Prostate gland (tissue), 2 donors: ENCODE results near the gene C9orf153. TPM values are rescaled to one million over a fixed set of nuclear protein-coding genes. Genes with fewer than 3 reads are reported as not detected.

ENCODE experiments used
- DNase-seq: peaks from one replicate; pipeline ENCODE4 v3.0.0-alpha.2; 2019; ENCODE audit warnings: low spot score
- H3K27ac ChIP-seq, 2 donors: fragments of 200-600 bp; sonication (generic); 2 replicates each; pipeline ENCODE4 v1.5.1; 2017 to 2019
- H3K27me3 ChIP-seq: fragments of 200-600 bp; sonication (generic); replicated peaks from 2 replicates; pipeline ENCODE4 v1.5.1; 2019; ENCODE audit not compliant: insufficient read depth
- H3K36me3 ChIP-seq, 2 donors: fragments of 200-600 bp; sonication (generic); 1 replicate in 1 of 2; 2 replicates in 1 of 2; pipeline versions ENCODE4 v1.5.1 to v1.8.1; 2017 to 2019
- H3K4me1 ChIP-seq: fragments of 200-600 bp; sonication (generic); replicated peaks from 2 replicates; pipeline ENCODE4 v1.5.1; 2019
- H3K4me3 ChIP-seq, 2 donors: fragments of 200-600 bp; sonication (generic); 2 replicates each; pipeline ENCODE4 v1.5.1; 2017 to 2019
- H3K9me3 ChIP-seq: fragments of 200-600 bp; sonication (generic); 2 replicates; pipeline ENCODE4 v1.5.1; 2017
- POLR2A ChIP-seq: fragments of 450-650 bp; IDR thresholded peaks from one replicate; pipeline ENCODE4 v1.6.1; 2016; ENCODE audit warnings: antibody characterized with exemption, mild to moderate bottlenecking
- POLR2AphosphoS5 ChIP-seq: sonication (generic); formaldehyde crosslinking; IDR thresholded peaks from one replicate; pipeline ENCODE4 v1.6.1; 2017; ENCODE audit warnings: antibody characterized with exemption
- WGBS: methylation state at CpG from one replicate; pipeline ENCODE4 v1.1.5; 2018; 5-methylcytosine and 5-hydroxymethylcytosine counted together
- intact Hi-C: fragments of 100-400 bp; cut with DNase I; formaldehyde crosslinking; loops from one replicate; pipeline ENCODE4 v1.14.2; 2022
- total RNA-seq, 2 donors: library from RNA; depleted of rRNA; stranded (reverse); fragments of >200 nt; gene quantifications; one replicate each; pipeline ENCODE4 v1.1.0, GENCODE V29; 2016
- TF ChIP-seq, protein P1 (sequence below), 4 experiments: fragments of 200-600 bp in 2 of 4; fragments of 450-650 bp in 2 of 4; sonication (generic) in 2 of 4; IDR thresholded peaks; 1 replicate in 3 of 4; 2 replicates in 1 of 4; pipeline ENCODE4 v1.5.1; 2016 to 2019; ENCODE audit warnings: antibody characterized with exemption in 4 of 4, mild to moderate bottlenecking in 2 of 4, moderate library complexity in 2 of 4

The C9orf153 gene
- total RNA-seq, 2 donors from 2014 or later, result 1.6 TPM; not detected in 1

DNA sequence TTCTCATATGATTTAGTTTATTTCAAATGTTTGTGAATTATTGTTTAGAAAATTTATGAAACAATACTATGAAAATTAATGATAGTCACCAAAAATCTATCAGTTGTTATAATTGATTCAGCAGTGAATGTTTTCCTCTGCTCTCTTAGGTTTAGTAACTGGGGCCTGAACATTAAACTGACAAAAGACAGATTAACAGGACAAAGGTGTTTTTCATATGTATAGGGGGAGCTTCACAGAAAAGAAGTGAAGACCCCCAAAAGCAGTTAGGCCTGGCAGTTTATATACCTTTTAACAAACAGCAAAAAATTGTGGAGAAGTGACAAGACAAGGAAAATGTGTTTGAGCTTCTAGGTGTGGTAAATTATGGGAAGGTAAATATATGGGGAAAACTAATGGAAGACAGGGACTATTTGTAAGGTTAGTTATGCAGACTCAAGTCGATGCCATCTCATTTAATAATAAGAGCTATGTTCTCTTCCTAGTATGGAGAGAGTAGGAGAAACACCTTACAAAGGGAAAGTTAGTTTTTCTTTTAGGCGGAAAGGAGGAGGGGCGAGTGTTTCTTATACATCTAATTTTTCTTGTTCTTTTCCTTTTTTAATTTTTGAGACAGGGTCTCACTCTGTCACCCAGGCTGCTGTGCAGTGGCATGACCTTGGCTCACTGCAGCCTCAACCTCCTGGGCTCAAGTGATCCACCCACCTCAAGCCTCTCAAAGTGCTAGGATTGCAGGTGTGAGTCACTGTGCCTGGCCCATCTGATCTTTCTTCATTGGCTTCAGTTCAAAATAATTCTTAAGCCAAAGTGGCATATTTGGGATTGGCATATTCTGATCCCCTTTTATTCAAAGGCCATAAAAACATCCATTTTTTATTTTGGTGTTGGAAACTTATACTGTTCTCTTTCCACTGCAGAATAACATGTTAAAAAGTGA, 77.8 kb downstream of the C9orf153 start:
- H3K27ac ChIP-seq, result no peak overlapping the region
- H3K27me3 ChIP-seq, result no peaks in the 10 kb centered on the region
- TF ChIP-seq, protein P1, sequence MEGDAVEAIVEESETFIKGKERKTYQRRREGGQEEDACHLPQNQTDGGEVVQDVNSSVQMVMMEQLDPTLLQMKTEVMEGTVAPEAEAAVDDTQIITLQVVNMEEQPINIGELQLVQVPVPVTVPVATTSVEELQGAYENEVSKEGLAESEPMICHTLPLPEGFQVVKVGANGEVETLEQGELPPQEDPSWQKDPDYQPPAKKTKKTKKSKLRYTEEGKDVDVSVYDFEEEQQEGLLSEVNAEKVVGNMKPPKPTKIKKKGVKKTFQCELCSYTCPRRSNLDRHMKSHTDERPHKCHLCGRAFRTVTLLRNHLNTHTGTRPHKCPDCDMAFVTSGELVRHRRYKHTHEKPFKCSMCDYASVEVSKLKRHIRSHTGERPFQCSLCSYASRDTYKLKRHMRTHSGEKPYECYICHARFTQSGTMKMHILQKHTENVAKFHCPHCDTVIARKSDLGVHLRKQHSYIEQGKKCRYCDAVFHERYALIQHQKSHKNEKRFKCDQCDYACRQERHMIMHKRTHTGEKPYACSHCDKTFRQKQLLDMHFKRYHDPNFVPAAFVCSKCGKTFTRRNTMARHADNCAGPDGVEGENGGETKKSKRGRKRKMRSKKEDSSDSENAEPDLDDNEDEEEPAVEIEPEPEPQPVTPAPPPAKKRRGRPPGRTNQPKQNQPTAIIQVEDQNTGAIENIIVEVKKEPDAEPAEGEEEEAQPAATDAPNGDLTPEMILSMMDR (IDR thresholded peaks at IDR 0.05), result no peak
- H3K9me3 ChIP-seq, result no peaks in the 10 kb centered on the region
- no peak for DNase-seq
- intact Hi-C loops, result no loop called here
- no peaks in the 10 kb centered on the region for H3K36me3 ChIP-seq
- WGBS, result 71% methylated on average over 3 of the region's 3 CpGs
- H3K4me1 ChIP-seq, result no peaks in the 10 kb centered on the region
- no peak overlapping the region for H3K4me3 ChIP-seq

DNA sequence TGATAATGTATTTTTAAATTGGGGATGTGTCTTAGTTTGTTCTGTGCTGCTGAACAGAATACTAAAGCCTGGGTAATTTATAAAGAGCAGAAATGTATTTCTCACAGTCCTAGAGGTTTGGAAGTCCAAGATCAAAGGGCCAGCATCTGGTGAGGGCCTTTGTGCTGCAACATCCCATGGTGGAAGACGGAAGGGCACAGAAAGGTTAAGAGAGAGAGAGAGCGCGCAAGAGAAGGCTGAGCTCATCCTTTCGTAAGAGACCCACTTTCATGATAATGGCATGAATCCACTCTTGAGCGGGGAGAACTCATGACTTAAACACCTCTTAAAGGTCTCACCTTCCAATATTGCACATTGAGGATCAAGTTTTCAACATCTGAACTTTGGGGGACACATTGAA, 81.0 kb downstream of the C9orf153 start:
- no peaks in the 10 kb centered on the region for H3K27me3 ChIP-seq
- intact Hi-C loops, result no loop called here
- no peaks in the 10 kb centered on the region for H3K9me3 ChIP-seq
- H3K36me3 ChIP-seq, result no peaks in the 10 kb centered on the region
- H3K4me3 ChIP-seq, result no peak overlapping the region
- no peak for DNase-seq
- H3K4me1 ChIP-seq, result no peaks in the 10 kb centered on the region
- TF ChIP-seq POLR2A, result no peak
- no peak for TF ChIP-seq POLR2AphosphoS5
- TF ChIP-seq, protein P1 (IDR thresholded peaks at IDR 0.05), result no peak
- no peak overlapping the region for H3K27ac ChIP-seq
- WGBS, result 90% methylated on average over 5 of the region's 5 CpGs

DNA sequence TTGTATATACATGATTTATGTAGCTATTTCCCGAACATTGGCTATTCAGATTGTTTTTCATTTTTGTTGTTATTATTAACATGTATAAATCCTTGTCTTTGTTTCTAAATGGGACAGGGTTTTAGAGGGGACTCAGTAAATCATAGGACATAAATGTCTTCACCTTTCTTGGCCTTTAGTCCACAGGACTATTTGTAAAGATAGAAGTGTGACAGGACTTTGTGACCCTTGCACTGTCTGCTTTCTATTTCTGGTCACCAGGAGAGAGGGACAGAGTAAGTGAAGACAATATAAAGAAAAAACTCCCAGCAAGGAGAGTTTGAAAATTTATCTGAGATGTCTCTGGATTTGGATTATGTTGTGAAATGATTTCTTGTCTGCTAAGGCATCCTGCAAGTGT, 81.5 kb downstream of the C9orf153 start:
- H3K27ac ChIP-seq, result no peak overlapping the region
- 31% methylated on average over 1 of the region's 1 CpG for WGBS
- H3K27me3 ChIP-seq, result no peaks in the 10 kb centered on the region
- DNase-seq, result no peak
- intact Hi-C loops, result no loop called here
- no peaks in the 10 kb centered on the region for H3K4me1 ChIP-seq
- H3K36me3 ChIP-seq, result no peaks in the 10 kb centered on the region
- H3K4me3 ChIP-seq, result no peak overlapping the region
- TF ChIP-seq, protein P1 (IDR thresholded peaks at IDR 0.05), result no peak
- TF ChIP-seq POLR2A (no peak), POLR2AphosphoS5 (no peak)
- no peaks in the 10 kb centered on the region for H3K9me3 ChIP-seq

DNA sequence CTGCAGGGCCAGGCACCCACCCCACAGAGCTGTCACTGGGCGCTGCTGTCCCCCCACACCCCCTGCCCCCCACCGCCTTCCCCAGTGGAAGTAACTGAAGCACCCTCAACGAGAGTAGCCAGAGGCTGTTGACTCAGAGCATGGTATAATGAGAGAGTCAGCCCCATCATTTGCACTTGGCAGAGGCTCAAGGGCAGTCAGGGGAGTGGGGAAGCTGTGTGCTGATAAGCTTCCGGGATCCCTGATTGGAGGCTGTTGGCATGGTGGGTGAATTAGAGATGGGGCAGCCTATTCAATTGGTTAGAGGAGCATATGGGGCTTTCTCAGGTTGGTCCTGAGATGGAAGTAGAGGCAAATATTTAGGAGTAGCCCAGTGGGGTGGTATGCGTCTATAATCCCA, 83.0 kb downstream of the C9orf153 start:
- H3K9me3 ChIP-seq, result no peaks in the 10 kb centered on the region
- no peaks in the 10 kb centered on the region for H3K36me3 ChIP-seq
- H3K27ac ChIP-seq, result no peak overlapping the region
- H3K27me3 ChIP-seq, result no peaks in the 10 kb centered on the region
- DNase-seq, result no peak
- H3K4me3 ChIP-seq, result no peak overlapping the region
- no peaks in the 10 kb centered on the region for H3K4me1 ChIP-seq
- TF ChIP-seq POLR2AphosphoS5, result no peak
- intact Hi-C loops, result no loop called here
- WGBS, result 41% methylated on average over 5 of the region's 5 CpGs

DNA sequence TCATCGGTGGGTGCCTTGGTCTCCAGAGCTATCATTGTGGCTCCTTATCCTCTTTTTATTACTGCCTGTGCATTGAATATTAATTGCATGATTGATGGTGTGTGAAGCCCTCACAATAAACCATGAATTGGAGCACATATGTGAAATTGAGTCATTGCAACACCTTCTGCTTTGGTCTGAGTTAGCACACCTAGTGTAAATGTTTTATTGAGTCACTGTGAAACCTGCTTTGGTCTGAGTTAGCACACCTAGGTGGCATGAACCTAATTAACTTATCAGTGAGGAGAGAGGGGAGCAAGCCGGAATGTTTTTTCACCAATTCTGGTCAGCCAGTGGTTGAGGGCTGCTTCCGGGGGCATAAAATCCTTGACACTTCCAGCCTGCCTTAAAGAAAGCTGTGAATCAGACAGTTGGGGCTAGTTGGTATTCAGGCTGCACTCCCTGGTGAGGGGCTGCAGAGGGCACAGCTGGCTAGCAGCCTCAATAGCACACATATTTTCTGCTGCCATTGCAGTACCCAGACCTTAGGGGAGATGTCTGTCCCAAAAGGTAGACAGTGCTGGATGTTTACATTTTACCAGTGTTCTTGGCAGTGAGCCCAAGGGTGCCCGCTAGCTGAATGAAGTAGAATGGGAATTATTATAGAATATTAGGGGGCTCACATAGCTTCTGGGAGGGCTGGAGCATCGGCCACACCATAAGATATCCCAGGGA, 83.6 kb downstream of the C9orf153 start:
- Histone ChIP-seq H3K27me3 (no peaks in the 10 kb centered on the region), H3K4me3 (no peak overlapping the region), H3K36me3 (no peaks in the 10 kb centered on the region), H3K9me3 (no peaks in the 10 kb centered on the region), H3K4me1 (no peaks in the 10 kb centered on the region), H3K27ac (no peak overlapping the region)
- TF ChIP-seq POLR2A, result no peak
- TF ChIP-seq, protein P1 (IDR thresholded peaks at IDR 0.05), result no peak
- no peak for TF ChIP-seq POLR2AphosphoS5
- WGBS, result 68% methylated on average over 5 of the region's 5 CpGs
- intact Hi-C loops, result no loop called here
- no peak for DNase-seq
